ENCODE measurements around the gene COL28A1.

Gene COL28A1

DNA sequence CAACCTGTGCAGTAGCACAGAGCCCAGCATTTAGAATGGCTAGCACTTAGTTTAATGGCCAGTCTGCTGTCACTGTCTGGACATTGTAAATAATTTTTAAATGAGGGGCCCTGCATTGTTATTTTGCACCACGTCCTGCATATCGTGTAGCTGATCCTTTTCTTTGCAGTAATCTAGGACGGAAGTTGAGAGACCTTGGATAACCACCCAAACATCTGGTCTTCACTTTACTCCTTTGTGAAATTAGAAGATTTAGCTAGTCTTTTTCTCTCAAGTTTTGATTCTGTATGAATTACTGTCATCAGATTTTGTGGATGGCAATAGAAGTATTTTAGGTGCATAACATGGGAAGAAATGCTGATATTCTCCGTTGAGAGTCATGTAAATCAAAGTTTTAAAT is 32.9 kb upstream of the COL28A1 start:
- TF ChIP-seq, protein P1, sequence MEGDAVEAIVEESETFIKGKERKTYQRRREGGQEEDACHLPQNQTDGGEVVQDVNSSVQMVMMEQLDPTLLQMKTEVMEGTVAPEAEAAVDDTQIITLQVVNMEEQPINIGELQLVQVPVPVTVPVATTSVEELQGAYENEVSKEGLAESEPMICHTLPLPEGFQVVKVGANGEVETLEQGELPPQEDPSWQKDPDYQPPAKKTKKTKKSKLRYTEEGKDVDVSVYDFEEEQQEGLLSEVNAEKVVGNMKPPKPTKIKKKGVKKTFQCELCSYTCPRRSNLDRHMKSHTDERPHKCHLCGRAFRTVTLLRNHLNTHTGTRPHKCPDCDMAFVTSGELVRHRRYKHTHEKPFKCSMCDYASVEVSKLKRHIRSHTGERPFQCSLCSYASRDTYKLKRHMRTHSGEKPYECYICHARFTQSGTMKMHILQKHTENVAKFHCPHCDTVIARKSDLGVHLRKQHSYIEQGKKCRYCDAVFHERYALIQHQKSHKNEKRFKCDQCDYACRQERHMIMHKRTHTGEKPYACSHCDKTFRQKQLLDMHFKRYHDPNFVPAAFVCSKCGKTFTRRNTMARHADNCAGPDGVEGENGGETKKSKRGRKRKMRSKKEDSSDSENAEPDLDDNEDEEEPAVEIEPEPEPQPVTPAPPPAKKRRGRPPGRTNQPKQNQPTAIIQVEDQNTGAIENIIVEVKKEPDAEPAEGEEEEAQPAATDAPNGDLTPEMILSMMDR (IDR thresholded peaks at IDR 0.05; ENCODE audit: insufficient read depth, low read length, poor library complexity, severe bottlenecking), result no peak
- H3K27me3 ChIP-seq (replicated peaks; ENCODE audit: control insufficient read depth, insufficient read depth, low read length), result no peaks in the 10 kb centered on the region
- no peak for DNase-seq (ENCODE audit: extremely low read depth, insufficient read length)
- H3K4me3 ChIP-seq (replicated peaks; ENCODE audit: low read depth, low read length), result peak overlapping the region; percentile 89
- peaks cover 6% of the 10 kb centered on the region for H3K36me3 ChIP-seq (ENCODE audit: control insufficient read depth, insufficient read depth, low read length)

DNA sequence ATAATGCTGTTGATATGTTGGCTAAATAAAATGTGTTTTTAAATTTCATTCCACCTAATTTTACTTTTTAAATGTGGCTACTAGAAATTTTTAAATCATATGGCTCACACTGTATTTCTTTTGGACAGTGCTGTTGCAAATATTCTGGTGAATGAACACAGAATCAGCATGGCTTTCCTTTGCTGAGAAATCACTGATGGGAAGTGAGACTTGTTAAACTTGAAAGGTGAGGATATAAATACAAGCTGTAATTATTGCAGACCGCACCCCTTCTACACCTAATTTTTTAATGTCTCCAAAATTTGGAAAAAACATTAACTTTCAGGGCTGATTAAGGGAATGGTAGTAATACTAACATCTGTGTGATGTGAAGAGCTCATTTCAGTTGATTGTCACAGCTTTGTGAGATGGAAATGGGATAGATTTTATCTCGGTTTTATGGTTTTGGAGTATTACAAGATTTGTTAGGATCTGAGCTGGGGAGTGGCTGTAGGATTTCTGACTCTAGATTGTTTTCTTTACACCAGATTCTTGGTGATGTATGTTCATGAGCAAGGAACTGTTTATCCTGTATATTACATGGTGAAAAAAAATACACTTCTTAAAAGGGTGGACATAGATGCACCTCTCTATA is 32.3 kb upstream of the COL28A1 start:
- Histone ChIP-seq H3K36me3 (ENCODE audit: control insufficient read depth, insufficient read depth, low read length) (peaks cover 3% of the 10 kb centered on the region), H3K4me3 (replicated peaks; ENCODE audit: low read depth, low read length) (peak overlapping the region; percentile 89), H3K27me3 (replicated peaks; ENCODE audit: control insufficient read depth, insufficient read depth, low read length) (no peaks in the 10 kb centered on the region)
- no peak for DNase-seq (ENCODE audit: extremely low read depth, insufficient read length)
- TF ChIP-seq, protein P1 (IDR thresholded peaks at IDR 0.05; ENCODE audit: insufficient read depth, low read length, poor library complexity, severe bottlenecking), result no peak

DNA sequence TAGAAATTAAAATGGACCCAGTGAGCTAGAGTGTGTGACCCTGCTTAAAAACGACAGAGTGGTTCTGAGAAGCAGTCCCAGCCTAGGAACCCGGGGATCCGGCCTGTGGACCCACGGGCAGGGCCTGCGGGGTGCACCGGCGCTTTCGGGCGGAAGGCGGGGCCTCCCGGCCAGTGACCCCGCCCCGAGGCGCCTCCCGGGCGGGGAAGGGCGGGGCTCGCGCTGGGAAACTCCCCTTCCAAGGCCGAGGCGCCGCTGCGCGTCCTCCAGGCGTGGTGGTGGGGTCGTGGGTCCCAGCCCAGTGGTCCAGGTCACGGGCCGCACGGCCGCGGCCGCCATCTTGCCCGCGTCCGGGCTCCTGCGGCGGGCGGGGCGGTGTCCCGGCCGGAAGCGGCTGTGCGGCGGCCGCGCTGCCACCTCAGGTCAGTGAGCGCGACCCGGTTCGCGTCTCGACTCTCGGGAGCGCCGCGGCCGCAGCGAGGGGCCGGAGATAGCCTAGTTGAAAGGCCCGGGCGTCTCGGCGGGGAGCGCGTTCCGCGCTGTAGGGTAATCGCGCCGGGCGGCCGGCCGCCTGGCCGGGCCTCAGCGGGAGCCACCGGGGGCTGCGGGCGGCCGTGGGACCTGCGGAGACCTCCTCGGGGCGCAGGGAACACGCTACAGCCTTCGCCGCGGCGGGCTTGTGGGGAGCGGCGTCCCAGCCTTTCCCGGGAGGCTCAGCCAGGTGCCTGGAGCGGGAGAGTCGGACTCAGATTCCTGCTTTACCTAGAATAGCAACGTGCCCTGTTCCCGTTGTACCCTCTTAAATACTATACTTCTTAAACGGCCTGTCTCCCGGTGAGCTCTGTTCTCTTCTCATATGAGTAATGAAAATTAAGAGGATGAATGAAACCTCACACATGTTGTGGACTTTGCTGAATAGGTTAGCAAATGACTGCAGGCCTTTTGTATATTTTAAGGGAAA is 31.3 kb upstream of the COL28A1 start, which contains the start of gene MIOS:
TSS of gene MIOS (plus strand) at position 234 of the 961 bp plus-strand sequence. CDS start 5,592 bp downstream, outside the sequence.
- TF ChIP-seq, protein P1 (IDR thresholded peaks at IDR 0.05; ENCODE audit: insufficient read depth, low read length, poor library complexity, severe bottlenecking), result no peak
- H3K36me3 ChIP-seq (ENCODE audit: control insufficient read depth, insufficient read depth, low read length), result no peaks in the 10 kb centered on the region
- peak within 1 kb of the TSS; percentile 89 for H3K4me3 ChIP-seq (replicated peaks; ENCODE audit: low read depth, low read length)
- DNase-seq (ENCODE audit: extremely low read depth, insufficient read length), result peak; percentile 92
- no peaks in the 10 kb centered on the region for H3K27me3 ChIP-seq (replicated peaks; ENCODE audit: control insufficient read depth, insufficient read depth, low read length)

DNA sequence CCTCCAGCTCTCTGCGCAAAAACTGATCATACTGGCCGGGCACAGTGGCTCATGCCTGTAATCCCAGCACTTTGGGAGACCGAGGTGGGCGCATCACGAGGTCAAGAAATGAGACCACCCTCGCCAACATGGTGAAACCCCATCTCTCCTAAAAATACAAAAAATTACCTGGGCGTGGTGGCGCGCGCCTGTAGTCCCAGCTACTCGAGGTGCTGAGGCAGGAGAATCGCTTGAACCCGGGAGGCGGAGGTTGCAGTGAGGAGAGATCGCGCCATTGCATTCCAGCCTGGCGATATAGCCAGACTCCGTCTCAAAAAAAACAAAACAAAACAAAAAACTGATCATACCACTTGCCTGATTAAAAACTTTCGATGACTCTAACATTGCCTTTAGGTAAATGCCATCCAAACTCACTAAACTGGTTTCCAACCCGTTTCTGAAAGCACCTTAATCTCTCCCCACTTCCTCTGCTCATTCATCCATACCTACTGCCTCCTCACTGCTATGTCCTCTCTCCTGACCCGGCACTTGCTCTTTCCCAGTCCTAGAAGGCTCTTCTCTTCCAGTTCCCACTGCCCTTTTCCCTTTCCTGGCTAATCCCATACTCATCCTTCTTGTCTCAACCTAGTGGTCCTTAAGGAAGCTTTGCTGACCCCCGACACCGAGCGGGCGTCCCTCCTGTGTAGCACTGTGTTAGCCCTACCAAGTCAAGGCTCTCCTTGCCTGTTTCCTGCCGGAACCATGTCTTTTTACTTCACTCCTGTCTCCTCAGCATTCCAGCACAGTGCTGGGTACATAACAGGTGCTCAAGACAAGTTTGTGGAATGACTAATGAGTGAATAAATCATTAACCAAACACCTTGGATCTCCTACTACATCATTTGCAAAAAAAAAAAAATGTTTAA is 30.3 kb upstream of the COL28A1 start:
- H3K27me3 ChIP-seq (replicated peaks; ENCODE audit: control insufficient read depth, insufficient read depth, low read length), result no peaks in the 10 kb centered on the region
- TF ChIP-seq, protein P1 (IDR thresholded peaks at IDR 0.05; ENCODE audit: insufficient read depth, low read length, poor library complexity, severe bottlenecking), result no peak
- no peaks in the 10 kb centered on the region for H3K36me3 ChIP-seq (ENCODE audit: control insufficient read depth, insufficient read depth, low read length)
- no peak for DNase-seq (ENCODE audit: extremely low read depth, insufficient read length)
- H3K4me3 ChIP-seq (replicated peaks; ENCODE audit: low read depth, low read length), result peak overlapping the region; percentile 89

DNA sequence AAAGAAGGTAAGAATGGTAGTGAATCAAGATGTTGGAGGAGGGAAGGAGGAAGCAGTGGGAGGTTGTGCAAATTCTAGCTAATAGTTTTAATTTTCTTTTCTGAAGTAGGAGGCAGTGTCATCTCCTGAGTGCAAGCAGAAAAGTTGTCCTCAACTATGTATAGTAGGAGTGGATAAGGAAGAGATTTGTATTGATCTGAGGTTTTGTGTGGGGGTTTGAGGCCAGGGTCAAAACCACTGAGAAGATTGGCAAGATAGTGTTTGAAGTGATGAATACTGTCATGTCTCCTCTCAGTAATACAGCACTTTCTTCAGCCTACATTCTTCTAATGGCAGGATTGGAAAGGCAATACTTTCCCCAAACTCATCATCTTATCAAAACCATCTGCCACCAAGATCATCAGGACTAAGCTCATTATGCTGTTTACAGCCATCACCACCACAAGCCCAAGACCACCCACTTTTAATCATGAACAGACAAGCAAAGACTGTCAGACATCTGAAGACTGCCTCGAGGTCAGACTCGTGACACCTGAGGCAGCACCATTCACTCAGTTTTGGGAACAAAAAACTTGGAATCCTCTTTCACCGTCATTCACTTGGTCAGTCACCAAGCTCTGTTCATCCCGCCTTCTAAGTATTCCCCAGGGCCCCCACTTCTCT is 29.5 kb upstream of the COL28A1 start:
- Histone ChIP-seq H3K27me3 (replicated peaks; ENCODE audit: control insufficient read depth, insufficient read depth, low read length) (no peaks in the 10 kb centered on the region), H3K4me3 (replicated peaks; ENCODE audit: low read depth, low read length) (no peak overlapping the region), H3K36me3 (ENCODE audit: control insufficient read depth, insufficient read depth, low read length) (no peaks in the 10 kb centered on the region)
- no peak for DNase-seq (ENCODE audit: extremely low read depth, insufficient read length)
- TF ChIP-seq, protein P1 (IDR thresholded peaks at IDR 0.05; ENCODE audit: insufficient read depth, low read length, poor library complexity, severe bottlenecking), result no peak

All from GM06990 (cell line).